Osteoblast (primary cell): ENCODE results near the gene THUMPD2. TPM values are rescaled to one million over a fixed set of nuclear protein-coding genes. Genes with fewer than 3 reads are reported as not detected.

Experiments
- DNase-seq: peaks from one replicate; pipeline ENCODE4 v3.0.0; 2011; ENCODE audit warnings: low spot score, mixed read lengths; ENCODE audit not compliant: insufficient read length; ENCODE audit errors: missing footprints
- H2AFZ ChIP-seq: 2 replicates; pipeline ENCODE4 v1.6.0; 2011; ENCODE audit warnings: mild to moderate bottlenecking, low read length
- H3K27ac ChIP-seq: 2 replicates; pipeline ENCODE4 v1.5.1; 2011; ENCODE audit warnings: mild to moderate bottlenecking, low read depth, low read length, moderate library complexity
- H3K27me3 ChIP-seq: 2 replicates; pipeline ENCODE4 v1.6.0; 2012; ENCODE audit warnings: mild to moderate bottlenecking, control low read depth, inconsistent platforms, low read length, moderate library complexity; ENCODE audit not compliant: insufficient read depth
- H3K36me3 ChIP-seq: 2 replicates; pipeline ENCODE4 v1.5.1; 2011; ENCODE audit warnings: mild to moderate bottlenecking, low read length, control low read depth, moderate library complexity; ENCODE audit not compliant: insufficient read depth
- H3K4me1 ChIP-seq: 2 replicates; pipeline ENCODE4 v1.5.1; 2011; ENCODE audit warnings: mild to moderate bottlenecking, low read length, control low read depth, moderate library complexity; ENCODE audit not compliant: insufficient read depth
- H3K4me2 ChIP-seq: 2 replicates; pipeline ENCODE4 v1.6.0; 2011; ENCODE audit warnings: mild to moderate bottlenecking, low read length; ENCODE audit not compliant: insufficient read depth
- H3K4me3 ChIP-seq: fragments of 200-600 bp; sonication (generic); 3 replicates; pipeline ENCODE4 v1.5.1; 2012; ENCODE audit warnings: mild to moderate bottlenecking, low read length, inconsistent platforms; ENCODE audit not compliant: insufficient read depth
- H3K79me2 ChIP-seq: 2 replicates; pipeline ENCODE4 v1.6.0; 2012; ENCODE audit warnings: mild to moderate bottlenecking, low read length, control low read depth, inconsistent platforms; ENCODE audit not compliant: insufficient read depth
- H3K9me3 ChIP-seq: 2 replicates; pipeline ENCODE4 v1.5.1; 2011; ENCODE audit warnings: low read depth, low read length, control low read depth
- H4K20me1 ChIP-seq: 2 replicates; pipeline ENCODE4 v1.6.0; 2012; ENCODE audit warnings: mild to moderate bottlenecking, low read length, control low read depth; ENCODE audit not compliant: insufficient read depth
- total RNA-seq: library from RNA; depleted of rRNA; stranded (reverse); fragments of >200 nt; gene quantifications from 2 replicates; pipeline ENCODE4 v1.2.3, GENCODE V29; 2012
- TF ChIP-seq, protein P1 (sequence below): IDR thresholded peaks from 2 replicates; pipeline ENCODE4 v1.5.1; 2011; ENCODE audit warnings: mild to moderate bottlenecking, low read depth, low read length, moderate library complexity; ENCODE audit errors: extremely low read depth

Gene THUMPD2
- total RNA-seq, 1 donor: 8.0 TPM

DNA sequence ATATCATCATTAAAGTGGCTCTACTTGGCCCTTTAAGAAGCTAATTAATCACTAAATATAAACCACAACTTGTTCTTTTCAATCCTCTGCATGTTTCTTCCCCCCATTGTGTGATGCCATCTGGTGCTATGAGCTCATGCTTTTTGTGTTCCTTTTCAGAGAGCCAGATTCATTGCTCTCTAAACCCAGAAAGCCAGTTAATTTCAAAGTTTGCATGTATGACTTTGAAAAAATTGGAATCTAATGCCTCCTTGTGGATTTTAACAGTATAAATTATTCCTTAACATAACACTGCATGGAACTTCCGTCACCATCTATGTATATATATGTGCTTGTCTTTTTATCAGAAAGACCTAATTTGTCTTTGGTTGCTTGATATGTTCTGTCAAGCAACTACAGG is 82.2 kb downstream of the THUMPD2 start:
- Histone ChIP-seq H3K27ac (peak overlapping the region; percentile 82), H3K36me3 (no peaks in the 10 kb centered on the region), H4K20me1 (no peaks in the 10 kb centered on the region), H3K4me1 (peaks cover 6% of the 10 kb centered on the region), H3K27me3 (no peaks in the 10 kb centered on the region), H3K4me3 (no peak overlapping the region), H3K79me2 (no peaks in the 10 kb centered on the region), H3K9me3 (no peaks in the 10 kb centered on the region), H2AFZ (peak overlapping the region; percentile 20), H3K4me2 (no peak overlapping the region)
- DNase-seq: peak; percentile 51
- TF ChIP-seq, protein P1, sequence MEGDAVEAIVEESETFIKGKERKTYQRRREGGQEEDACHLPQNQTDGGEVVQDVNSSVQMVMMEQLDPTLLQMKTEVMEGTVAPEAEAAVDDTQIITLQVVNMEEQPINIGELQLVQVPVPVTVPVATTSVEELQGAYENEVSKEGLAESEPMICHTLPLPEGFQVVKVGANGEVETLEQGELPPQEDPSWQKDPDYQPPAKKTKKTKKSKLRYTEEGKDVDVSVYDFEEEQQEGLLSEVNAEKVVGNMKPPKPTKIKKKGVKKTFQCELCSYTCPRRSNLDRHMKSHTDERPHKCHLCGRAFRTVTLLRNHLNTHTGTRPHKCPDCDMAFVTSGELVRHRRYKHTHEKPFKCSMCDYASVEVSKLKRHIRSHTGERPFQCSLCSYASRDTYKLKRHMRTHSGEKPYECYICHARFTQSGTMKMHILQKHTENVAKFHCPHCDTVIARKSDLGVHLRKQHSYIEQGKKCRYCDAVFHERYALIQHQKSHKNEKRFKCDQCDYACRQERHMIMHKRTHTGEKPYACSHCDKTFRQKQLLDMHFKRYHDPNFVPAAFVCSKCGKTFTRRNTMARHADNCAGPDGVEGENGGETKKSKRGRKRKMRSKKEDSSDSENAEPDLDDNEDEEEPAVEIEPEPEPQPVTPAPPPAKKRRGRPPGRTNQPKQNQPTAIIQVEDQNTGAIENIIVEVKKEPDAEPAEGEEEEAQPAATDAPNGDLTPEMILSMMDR: peak; percentile 51

DNA sequence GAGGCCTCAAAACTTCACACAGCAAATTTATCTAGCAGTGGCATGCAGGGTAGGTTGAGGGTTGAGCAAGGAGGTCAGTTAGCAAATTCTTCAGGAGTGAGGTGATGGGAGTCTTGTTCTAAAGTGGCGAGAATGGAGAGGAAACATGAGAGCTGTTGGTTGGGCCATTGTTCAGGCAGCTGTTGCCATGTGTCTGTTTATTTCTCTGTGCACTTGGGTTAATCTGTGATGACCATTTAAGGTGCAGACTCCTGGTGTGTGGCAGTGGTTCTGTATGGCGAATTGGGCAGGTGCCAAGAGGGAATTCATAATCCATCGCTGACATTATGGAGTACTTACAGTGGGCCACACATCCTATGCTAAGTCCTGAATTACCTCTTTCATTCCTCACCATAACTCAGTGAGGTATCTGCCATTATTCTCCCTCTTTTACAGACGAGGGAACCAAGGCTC is 82.9 kb downstream of the THUMPD2 start:
- Histone ChIP-seq H3K9me3 (no peaks in the 10 kb centered on the region), H3K27me3 (no peaks in the 10 kb centered on the region), H2AFZ (peak overlapping the region; percentile 20), H3K79me2 (no peaks in the 10 kb centered on the region), H3K36me3 (no peaks in the 10 kb centered on the region), H3K4me1 (peaks cover 6% of the 10 kb centered on the region), H4K20me1 (no peaks in the 10 kb centered on the region), H3K4me3 (no peak overlapping the region), H3K27ac (peak overlapping the region; percentile 82), H3K4me2 (no peak overlapping the region)
- TF ChIP-seq, protein P1: no peak
- DNase-seq: peak; percentile 52

DNA sequence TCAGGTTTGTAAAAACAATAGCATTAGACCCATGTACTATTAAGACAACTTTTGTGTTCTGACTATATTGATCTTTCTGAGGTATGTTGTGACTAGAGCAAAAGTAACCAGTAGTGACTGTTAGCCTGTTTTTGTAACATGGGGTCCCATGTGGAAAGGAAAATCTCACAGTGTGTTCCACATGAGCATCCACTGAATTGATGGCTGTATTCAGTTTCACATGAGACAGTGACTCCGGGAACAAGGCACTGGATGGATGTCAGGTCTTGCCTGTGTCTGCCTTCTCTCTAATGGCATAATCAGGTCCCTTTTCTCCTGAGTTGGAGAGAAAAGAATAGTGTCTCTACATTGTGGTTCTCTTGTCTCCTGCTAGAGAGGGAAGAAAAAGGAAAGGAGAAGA is 85.8 kb downstream of the THUMPD2 start:
- peaks cover 6% of the 10 kb centered on the region for H3K4me1 ChIP-seq
- TF ChIP-seq, protein P1: no peak
- H3K4me2 ChIP-seq: no peak overlapping the region
- H3K27me3 ChIP-seq: no peaks in the 10 kb centered on the region
- H3K79me2 ChIP-seq: no peaks in the 10 kb centered on the region
- no peaks in the 10 kb centered on the region for H3K9me3 ChIP-seq
- no peak overlapping the region for H2AFZ ChIP-seq
- no peak overlapping the region for H3K27ac ChIP-seq
- DNase-seq: no peak
- H4K20me1 ChIP-seq: no peaks in the 10 kb centered on the region
- no peaks in the 10 kb centered on the region for H3K36me3 ChIP-seq
- H3K4me3 ChIP-seq: no peak overlapping the region

DNA sequence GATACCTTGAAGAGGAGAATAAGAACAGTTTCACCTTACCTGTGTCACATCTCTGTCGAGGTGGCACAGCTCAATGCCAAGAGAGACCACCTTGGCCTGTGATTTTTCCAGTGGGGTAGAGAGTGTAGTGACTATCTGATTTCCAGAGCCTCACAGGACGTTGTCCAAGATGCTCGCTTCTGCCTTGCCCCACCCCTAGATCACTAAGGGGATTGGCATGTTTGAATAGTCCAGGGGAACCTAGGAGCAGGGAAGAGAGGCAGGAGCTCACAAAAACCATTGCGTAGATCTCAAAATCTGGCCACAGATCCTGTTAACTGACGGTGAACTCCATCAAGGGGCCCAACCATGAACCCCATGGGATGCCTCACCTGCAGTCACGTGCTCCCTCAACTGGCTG is 89.2 kb downstream of the THUMPD2 start:
- H3K4me1 ChIP-seq: no peaks in the 10 kb centered on the region
- no peak overlapping the region for H2AFZ ChIP-seq
- H3K79me2 ChIP-seq: no peaks in the 10 kb centered on the region
- H3K4me3 ChIP-seq: no peak overlapping the region
- no peaks in the 10 kb centered on the region for H3K9me3 ChIP-seq
- TF ChIP-seq, protein P1: no peak
- no peak overlapping the region for H3K27ac ChIP-seq
- no peak for DNase-seq
- H3K27me3 ChIP-seq: no peaks in the 10 kb centered on the region
- H3K4me2 ChIP-seq: no peak overlapping the region
- no peaks in the 10 kb centered on the region for H3K36me3 ChIP-seq
- H4K20me1 ChIP-seq: no peaks in the 10 kb centered on the region
